GM12865 (cell line): ENCODE data around the gene PRKCH.

Source experiments
- DNase-seq: peaks from one replicate; pipeline ENCODE4 v3.0.0; 2010; ENCODE audit warnings: low read depth
- H3K4me3 ChIP-seq: 2 replicates; pipeline ENCODE4 v1.5.1; 2011; ENCODE audit warnings: mild to moderate bottlenecking, low read depth, low read length, control low read depth
- TF ChIP-seq, protein P1 (sequence below): IDR thresholded peaks from 2 replicates; pipeline ENCODE4 v1.5.1; 2011; ENCODE audit warnings: low read length, control low read depth, low read depth, inconsistent platforms; ENCODE audit not compliant: insufficient read depth; ENCODE audit errors: missing control alignments

Gene PRKCH

DNA sequence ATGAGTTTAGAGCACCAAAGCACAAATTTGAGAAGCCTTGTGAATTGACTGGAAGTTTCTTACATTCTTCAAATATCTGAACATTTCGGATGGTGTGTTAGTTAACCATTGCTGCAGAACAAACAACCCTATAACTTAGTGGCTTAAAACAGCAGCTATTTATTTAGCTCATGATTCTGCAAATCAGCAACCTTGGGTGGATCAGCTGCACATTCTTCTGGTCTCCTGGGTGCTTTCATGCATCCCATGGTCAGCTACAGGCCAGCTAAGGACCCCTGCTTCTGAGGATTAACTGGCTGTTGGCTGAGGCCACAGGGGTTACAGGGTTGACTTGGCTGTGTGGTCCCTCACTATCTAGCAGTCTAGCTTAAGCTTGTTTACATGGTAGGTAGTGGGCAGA, 260.0 kb downstream of the PRKCH start:
- TF ChIP-seq, protein P1, sequence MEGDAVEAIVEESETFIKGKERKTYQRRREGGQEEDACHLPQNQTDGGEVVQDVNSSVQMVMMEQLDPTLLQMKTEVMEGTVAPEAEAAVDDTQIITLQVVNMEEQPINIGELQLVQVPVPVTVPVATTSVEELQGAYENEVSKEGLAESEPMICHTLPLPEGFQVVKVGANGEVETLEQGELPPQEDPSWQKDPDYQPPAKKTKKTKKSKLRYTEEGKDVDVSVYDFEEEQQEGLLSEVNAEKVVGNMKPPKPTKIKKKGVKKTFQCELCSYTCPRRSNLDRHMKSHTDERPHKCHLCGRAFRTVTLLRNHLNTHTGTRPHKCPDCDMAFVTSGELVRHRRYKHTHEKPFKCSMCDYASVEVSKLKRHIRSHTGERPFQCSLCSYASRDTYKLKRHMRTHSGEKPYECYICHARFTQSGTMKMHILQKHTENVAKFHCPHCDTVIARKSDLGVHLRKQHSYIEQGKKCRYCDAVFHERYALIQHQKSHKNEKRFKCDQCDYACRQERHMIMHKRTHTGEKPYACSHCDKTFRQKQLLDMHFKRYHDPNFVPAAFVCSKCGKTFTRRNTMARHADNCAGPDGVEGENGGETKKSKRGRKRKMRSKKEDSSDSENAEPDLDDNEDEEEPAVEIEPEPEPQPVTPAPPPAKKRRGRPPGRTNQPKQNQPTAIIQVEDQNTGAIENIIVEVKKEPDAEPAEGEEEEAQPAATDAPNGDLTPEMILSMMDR = no peak
- no peak for DNase-seq
- no peak overlapping the region for H3K4me3 ChIP-seq

DNA sequence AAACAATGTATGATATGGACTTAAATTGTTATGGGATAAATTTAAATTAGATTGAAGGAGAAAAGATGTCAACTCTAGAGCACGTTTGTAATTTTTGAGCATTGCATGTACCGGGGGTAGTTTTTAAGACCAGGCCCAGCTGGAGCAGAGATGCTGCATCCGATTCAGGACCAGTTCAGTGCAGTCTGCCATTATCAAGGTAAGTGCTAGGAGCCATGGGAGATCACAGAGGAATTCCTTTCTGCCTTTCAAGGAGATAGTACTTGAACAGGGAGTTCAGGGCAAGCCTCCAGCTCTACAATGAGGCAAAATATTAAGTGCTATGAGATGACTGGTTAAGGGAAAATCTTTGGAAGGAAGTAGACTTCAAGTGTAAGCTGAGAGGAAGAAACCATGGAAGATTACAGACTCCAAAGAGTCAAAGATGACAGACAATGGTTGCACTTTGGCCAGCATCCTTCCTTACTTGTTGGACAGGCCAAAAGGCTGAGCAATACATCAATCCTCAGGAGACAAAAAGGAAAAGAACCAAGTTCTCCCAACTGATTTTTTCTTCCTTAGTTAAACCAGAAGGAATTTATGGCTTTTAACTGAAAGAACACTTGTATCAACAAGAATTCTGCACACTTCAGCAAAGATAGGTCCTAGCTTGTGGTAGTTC, 260.7 kb downstream of the PRKCH start:
- TF ChIP-seq, protein P1 = no peak
- DNase-seq = no peak
- no peak overlapping the region for H3K4me3 ChIP-seq

DNA sequence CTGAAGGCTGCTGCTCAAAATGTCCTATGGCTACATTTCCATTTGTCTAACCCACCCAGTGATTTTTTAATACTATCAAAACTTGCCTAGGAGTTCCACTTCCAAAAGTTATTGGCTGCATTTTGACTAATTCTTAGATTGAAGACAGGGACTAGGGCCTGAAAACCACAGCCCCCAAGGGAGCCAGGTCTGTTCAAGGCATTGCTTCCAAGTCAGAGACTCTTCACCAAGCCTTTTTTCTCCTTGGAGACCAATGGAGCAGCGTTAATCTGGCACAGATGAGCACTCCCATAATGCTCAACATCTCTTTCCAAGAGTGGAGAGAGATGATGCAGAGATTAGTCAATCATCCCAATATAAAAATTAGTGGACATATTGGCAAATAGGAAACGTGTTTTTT, 261.4 kb downstream of the PRKCH start:
- H3K4me3 ChIP-seq = no peak overlapping the region
- DNase-seq = no peak
- TF ChIP-seq, protein P1 = no peak

DNA sequence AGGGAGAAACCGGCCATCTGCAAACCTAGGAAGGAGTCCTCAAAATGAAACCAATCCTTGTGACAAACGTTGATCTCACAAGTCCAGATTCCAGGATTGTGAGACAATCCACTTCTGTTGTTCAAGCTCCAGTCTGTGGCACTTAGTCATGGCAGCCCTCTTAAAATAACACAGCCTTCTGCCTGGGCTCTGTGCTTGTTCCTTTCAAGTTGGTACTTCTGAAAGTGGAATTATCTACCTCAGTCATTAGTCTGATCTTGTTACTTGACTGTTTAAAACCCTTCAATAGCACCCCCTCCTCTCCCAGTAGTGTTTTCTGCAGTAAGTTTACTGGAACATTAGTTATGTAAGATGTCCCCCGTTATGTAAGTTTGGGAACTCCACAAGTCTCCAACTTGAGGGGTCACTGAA, 263.0 kb downstream of the PRKCH start:
- no peak for DNase-seq
- TF ChIP-seq, protein P1 = no peak
- H3K4me3 ChIP-seq = no peak overlapping the region

DNA sequence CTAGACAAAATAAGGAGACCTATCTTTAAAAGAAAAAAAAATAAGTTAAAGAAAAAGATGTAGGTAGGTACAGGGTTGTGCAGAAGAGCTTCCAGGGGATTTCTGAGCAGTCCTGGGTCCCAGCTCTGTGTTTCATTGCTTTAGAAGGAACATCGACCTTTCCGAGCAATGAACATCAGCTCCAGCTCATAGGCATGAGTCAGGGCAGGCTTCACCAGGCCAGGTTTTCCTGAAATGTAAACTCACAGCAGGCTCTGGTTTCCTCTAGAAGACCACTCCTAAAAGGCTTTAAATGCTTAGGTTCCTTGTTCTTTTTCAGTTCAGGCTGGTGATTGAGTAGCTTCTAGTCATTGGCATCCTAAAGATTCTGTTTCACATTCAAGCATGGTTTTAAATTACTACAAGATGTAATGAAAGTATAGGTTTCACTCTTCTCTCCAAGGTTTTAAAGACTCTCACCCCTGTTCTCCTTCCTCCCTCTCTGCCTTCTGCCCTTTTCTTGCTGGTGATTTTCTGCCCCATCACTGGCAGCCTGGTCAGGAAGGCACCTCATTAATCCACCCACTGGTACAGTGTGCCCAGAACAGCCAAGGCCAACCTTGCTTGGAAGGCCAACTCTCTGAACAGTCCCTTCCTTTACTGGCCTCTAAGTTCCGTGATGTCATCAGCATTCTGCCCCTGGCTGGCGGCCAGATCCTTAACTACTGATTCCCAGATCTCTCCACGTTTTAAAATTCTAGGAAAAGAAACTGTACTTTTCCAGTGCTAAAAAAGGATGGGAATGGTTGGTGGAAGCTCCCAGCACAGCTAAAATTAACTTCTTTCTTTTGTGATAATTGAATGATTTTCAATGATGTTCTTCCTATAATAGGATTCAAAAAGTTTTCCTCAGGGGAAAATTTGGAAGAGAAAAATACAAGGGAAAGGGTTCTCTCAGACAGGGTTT, 264.5 kb downstream of the PRKCH start:
- H3K4me3 ChIP-seq = no peak overlapping the region
- no peak for DNase-seq
- TF ChIP-seq, protein P1 = no peak

DNA sequence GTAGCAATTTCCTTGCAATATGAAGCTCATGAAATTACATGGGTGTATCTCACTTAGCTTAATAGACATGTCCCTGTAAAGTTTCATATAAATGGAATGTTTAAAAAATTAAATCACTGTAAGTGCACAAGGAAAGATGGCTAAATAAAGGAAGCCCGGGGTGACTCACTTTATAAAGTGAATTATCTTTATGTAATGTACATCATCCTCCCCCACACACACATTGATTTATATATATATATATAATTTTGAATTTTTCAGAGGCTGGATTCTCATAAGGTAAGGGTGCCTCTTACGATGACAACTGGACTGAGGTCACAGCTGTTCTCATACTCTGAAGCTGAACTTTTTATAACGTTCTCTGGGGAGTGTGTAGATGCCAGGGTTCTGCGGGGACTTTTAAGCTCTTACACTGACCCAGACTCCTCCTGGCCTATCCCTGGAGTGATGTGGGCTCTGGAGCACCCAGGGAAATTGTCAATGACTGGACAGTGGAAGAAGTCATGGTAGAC, 265.2 kb downstream of the PRKCH start:
- DNase-seq = no peak
- TF ChIP-seq, protein P1 = no peak
- no peak overlapping the region for H3K4me3 ChIP-seq
